Adrenal gland (tissue), 5 donors: ENCODE data around the gene RAD23A.

Source experiments
- POLR2A ChIP-seq, 2 donors: fragments of 450-650 bp; IDR thresholded peaks; one replicate each; pipeline ENCODE4 v1.6.1; 2017; ENCODE audit warnings: antibody characterized with exemption in 2 of 2, mild to moderate bottlenecking in 2 of 2, moderate library complexity in 1 of 2
- TF ChIP-seq, protein P1 (sequence below), 6 experiments: fragments of 450-650 bp in 4 of 6; fragments of 200-600 bp in 2 of 6; sonication (generic) in 1 of 6; IDR thresholded peaks; 1 replicate in 5 of 6; 2 replicates in 1 of 6; pipeline versions ENCODE4 v1.5.1 to v1.8.0; 2016 to 2021; ENCODE audit warnings: antibody characterized with exemption in 6 of 6, mild to moderate bottlenecking in 2 of 6, moderate library complexity in 1 of 6
- donor health status: DM: no; HTN: no; CAD: no.

DNA sequence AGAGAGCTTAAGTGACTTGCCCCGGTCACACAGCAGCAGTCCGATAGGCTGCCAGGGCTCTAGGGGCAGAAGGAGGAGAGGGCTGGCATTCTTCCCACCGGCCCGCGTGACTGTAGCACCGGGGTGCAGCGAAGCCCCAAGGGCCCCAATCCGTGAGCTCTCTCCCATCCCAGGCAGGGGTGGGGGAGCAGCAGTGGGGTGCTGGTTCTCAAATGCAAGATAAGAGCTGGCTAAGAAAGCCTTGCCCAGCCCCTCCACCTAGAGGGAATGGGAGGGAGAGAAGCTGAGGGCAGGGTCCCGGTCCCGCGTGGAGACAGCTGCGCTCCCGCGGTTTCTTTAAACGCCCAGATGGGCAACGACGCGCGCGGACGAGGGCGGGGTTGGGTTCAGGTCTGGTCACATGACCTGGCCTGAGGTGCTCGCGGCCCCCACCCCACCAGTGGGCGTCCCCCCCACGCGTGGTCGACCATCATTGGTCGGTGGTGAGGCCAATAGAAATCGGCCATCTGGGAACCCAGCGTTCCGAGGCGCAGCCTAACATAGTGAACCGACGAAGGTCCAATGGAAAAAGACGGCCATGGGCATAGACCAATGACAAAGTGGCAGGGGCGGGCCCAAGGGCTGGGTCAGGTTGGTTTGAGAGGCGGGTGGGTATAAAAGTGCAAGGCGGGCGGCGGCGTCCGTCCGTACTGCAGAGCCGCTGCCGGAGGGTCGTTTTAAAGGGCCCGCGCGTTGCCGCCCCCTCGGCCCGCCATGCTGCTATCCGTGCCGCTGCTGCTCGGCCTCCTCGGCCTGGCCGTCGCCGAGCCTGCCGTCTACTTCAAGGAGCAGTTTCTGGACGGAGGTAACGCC lies 7.5 kb upstream of the RAD23A start, which contains the start of gene CALR:
- TF ChIP-seq, protein P1, sequence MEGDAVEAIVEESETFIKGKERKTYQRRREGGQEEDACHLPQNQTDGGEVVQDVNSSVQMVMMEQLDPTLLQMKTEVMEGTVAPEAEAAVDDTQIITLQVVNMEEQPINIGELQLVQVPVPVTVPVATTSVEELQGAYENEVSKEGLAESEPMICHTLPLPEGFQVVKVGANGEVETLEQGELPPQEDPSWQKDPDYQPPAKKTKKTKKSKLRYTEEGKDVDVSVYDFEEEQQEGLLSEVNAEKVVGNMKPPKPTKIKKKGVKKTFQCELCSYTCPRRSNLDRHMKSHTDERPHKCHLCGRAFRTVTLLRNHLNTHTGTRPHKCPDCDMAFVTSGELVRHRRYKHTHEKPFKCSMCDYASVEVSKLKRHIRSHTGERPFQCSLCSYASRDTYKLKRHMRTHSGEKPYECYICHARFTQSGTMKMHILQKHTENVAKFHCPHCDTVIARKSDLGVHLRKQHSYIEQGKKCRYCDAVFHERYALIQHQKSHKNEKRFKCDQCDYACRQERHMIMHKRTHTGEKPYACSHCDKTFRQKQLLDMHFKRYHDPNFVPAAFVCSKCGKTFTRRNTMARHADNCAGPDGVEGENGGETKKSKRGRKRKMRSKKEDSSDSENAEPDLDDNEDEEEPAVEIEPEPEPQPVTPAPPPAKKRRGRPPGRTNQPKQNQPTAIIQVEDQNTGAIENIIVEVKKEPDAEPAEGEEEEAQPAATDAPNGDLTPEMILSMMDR (IDR thresholded peaks at IDR 0.05) = peak in 2 of 6 experiments; percentile 22 to 29
- TF ChIP-seq POLR2A (IDR thresholded peaks at IDR 0.05) = peak; percentile 100
